Upper lobe of left lung (tissue), 6 donors: ENCODE data around the gene SKIL. TPM values are rescaled to one million over a fixed set of nuclear protein-coding genes. Genes with fewer than 3 reads are reported as not detected.

ENCODE experiments used
- ATAC-seq, 2 donors: fragments of 200-7000 bp; cut with Tn5 transposase; one replicate each; pipeline ENCODE4 v1.9.1; 2022; ENCODE audit warnings: mild to moderate bottlenecking in 2 of 2, moderate library complexity in 2 of 2; ENCODE audit not compliant: low FRiP score in 2 of 2
- DNase-seq, 2 donors: peaks; one replicate each; pipeline ENCODE4 v3.0.0-alpha.2; 2019 to 2020
- H3K27ac ChIP-seq, 4 donors: fragments of 200-600 bp; sonication (generic); one replicate each; pipeline ENCODE4 v1.5.1; 2016 to 2019
- H3K27me3 ChIP-seq, 4 donors: fragments of 200-600 bp; sonication (generic); one replicate each; pipeline ENCODE4 v1.5.1; 2017 to 2019
- H3K36me3 ChIP-seq, 4 donors: fragments of 200-600 bp; sonication (generic); one replicate each; pipeline ENCODE4 v1.5.1; 2016 to 2019
- H3K4me1 ChIP-seq, 4 donors: fragments of 200-600 bp; sonication (generic); one replicate each; pipeline ENCODE4 v1.5.1; 2018 to 2019
- H3K4me3 ChIP-seq, 4 donors: fragments of 200-600 bp; sonication (generic); one replicate each; pipeline ENCODE4 v1.5.1; 2017 to 2019; ENCODE audit warnings: mild to moderate bottlenecking in 2 of 4, moderate library complexity in 1 of 4
- H3K9me3 ChIP-seq, 4 donors: fragments of 200-600 bp; sonication (generic); one replicate each; pipeline ENCODE4 v1.5.1; 2018 to 2019
- EP300 ChIP-seq, 4 donors: sonication (generic); formaldehyde crosslinking; IDR thresholded peaks; one replicate each; pipeline ENCODE4 v1.5.1; 2017; ENCODE audit warnings: antibody characterized with exemption in 4 of 4, control low read depth in 2 of 4
- POLR2A ChIP-seq, 4 donors: fragments of 450-650 bp; IDR thresholded peaks; one replicate each; pipeline ENCODE4 v1.5.1; 2016 to 2017; ENCODE audit warnings: antibody characterized with exemption in 4 of 4, mild to moderate bottlenecking in 2 of 4
- POLR2AphosphoS5 ChIP-seq, 2 donors: sonication (generic); formaldehyde crosslinking; IDR thresholded peaks; one replicate each; pipeline ENCODE4 v1.5.1; 2017; ENCODE audit warnings: antibody characterized with exemption in 2 of 2
- WGBS, 2 donors: methylation state at CpG; one replicate each; pipeline ENCODE4 v1.1.5; 2017 to 2018; 5-methylcytosine and 5-hydroxymethylcytosine counted together
- total RNA-seq, 6 donors: library from RNA; depleted of rRNA in 4 of 6; stranded (reverse); fragments of >200 nt in 4 of 6; gene quantifications; one replicate each; pipeline versions ENCODE4 v1.1.0 to v1.2.1, GENCODE V29; 2016 to 2021
- TF ChIP-seq, protein P1 (sequence below), 6 experiments: fragments of 450-650 bp in 4 of 6; fragments of 200-600 bp in 2 of 6; sonication (generic) in 2 of 6; IDR thresholded peaks; one replicate each; pipeline ENCODE4 v1.5.1; 2016 to 2019; ENCODE audit warnings: antibody characterized with exemption in 6 of 6
- donor health status: DM: no; HTN: no; CAD: no; lungs with moderate emphysema.
- donor health status: DM: no; HTN: yes; CAD: no; lungs with severe emphysema.

Gene SKIL
- total RNA-seq, 6 donors from 2014 or later = 26.2 to 80.8 (median 69.3) TPM

DNA sequence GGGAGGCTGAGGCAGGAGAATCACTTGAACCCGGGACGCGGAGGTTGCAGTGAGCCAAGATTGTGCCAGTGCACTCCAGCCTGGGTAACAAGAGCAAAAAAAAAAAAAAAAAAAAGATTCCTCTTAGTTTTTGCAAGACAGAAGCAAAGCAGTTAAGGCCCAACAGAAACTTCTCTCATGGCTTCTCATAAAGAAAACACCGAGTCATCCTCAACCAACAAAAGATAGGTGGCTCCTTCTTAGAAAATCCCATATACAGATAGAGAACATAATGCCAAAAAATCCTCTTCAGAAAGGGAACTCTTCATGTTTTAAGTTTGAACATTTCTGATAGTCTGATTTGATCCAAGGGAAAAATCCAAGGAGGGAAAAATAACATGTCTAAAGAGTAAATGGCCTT, 12.5 kb upstream of the SKIL start:
- Histone ChIP-seq H3K9me3 (no peaks in the 10 kb centered on the region), H3K36me3 (no peaks in the 10 kb centered on the region), H3K27me3 (no peaks in the 10 kb centered on the region), H3K4me3 (no peak overlapping the region), H3K27ac (no peak overlapping the region), H3K4me1 (no peaks in the 10 kb centered on the region)
- 87 to 97% methylated on average over 4 of the region's 4 CpGs for WGBS, 2 donors
- DNase-seq (no peak), ATAC-seq (no peak)
- TF ChIP-seq POLR2A (IDR thresholded peaks at IDR 0.05) (no peak), EP300 (IDR thresholded peaks at IDR 0.05) (no peak), POLR2AphosphoS5 (IDR thresholded peaks at IDR 0.05) (no peak)
- TF ChIP-seq, protein P1, sequence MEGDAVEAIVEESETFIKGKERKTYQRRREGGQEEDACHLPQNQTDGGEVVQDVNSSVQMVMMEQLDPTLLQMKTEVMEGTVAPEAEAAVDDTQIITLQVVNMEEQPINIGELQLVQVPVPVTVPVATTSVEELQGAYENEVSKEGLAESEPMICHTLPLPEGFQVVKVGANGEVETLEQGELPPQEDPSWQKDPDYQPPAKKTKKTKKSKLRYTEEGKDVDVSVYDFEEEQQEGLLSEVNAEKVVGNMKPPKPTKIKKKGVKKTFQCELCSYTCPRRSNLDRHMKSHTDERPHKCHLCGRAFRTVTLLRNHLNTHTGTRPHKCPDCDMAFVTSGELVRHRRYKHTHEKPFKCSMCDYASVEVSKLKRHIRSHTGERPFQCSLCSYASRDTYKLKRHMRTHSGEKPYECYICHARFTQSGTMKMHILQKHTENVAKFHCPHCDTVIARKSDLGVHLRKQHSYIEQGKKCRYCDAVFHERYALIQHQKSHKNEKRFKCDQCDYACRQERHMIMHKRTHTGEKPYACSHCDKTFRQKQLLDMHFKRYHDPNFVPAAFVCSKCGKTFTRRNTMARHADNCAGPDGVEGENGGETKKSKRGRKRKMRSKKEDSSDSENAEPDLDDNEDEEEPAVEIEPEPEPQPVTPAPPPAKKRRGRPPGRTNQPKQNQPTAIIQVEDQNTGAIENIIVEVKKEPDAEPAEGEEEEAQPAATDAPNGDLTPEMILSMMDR (IDR thresholded peaks at IDR 0.05) = no peak

DNA sequence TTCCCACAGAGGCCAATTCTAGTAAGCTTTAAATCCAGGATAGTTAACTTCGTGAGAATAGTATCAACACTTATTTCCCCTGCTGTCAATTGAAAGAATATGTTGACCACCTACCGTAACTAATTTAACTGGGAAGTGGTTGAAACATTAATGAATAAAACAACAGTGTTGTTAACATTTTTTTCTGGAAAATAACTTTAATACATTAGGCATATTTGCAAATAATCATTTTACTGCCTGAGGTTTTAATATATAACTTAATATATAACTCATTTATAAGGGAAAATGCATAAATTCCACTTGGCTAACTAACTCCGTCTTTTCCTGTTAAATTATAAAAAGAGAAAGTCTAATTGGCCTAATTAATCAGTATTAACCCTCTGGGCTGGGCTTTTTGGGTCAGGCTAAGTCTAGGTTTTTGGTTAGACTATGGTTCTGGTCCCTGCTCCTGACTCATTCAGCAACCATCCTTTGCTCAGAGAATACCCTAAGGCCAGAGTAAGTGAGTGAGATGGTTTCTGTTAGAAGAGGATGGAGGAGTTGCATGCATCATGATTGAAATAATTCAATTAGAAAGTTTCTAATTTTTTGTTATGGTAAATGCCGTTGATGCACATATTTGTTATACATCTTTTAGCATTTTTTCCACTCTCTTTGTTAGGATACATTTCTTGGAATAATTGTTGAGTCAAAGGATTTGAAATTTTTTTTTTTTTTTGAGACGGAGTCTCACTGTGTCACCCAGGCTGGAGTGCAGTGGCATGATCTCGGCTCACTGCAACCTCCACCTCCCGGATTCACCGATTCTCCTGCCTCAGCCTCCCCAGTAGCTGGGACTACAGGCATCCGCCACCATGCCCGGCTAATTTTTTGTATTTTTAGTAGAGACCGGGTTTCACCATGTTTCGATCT, 10.8 kb upstream of the SKIL start:
- WGBS, 2 donors = 95% methylated on average over 12 of the region's 12 CpGs
- Histone ChIP-seq H3K27me3 (no peaks in the 10 kb centered on the region), H3K9me3 (no peaks in the 10 kb centered on the region), H3K36me3 (no peaks in the 10 kb centered on the region), H3K27ac (no peak overlapping the region), H3K4me3 (no peak overlapping the region), H3K4me1 (no peaks in the 10 kb centered on the region)
- ATAC-seq = no peak
- TF ChIP-seq, protein P1 (IDR thresholded peaks at IDR 0.05) = no peak
- TF ChIP-seq EP300 (IDR thresholded peaks at IDR 0.05) (no peak), POLR2AphosphoS5 (IDR thresholded peaks at IDR 0.05) (no peak), POLR2A (IDR thresholded peaks at IDR 0.05) (no peak)
- no peak for DNase-seq

DNA sequence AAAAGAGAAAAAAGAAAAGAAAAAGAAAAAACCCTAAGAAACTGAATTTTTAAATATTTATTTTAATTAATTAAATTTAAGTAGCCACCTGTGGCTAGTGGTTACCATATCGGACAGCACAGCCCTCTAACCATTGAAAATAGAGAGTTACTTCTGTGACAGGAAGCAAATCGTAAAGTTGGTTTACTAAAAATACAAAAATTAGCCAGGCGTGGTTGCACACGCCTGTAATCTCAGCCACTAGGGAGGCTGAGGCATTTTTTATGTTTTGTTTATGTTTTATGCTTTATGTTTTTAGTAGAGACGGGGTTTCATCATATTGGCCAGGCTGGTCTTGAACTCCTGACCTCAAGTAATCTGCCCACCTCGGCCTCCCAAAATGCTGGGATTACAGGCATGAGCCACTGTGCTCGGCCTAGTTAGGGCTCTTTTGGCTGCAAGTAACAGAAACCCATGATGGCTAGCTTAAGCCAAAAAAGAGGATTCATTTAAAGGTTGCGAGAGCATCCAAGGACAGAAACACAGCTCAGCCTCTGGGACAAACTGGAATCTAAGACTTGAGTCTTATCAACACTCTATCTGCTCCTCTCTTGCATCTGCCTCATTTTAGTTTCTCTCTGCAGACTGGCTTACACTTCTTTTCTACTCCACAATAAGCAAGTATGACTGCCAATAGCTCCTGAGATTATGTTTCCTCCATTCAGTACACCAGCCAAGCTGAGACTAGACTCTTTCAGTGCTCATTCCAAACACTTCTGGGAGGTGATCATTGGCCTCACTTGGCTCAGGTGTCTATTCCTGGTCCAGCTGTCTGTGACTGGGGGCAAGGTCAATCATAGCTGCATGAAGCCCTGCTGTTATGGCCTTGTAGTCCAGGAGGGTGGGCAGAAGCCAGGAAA, 6.8 kb upstream of the SKIL start:
- H3K4me1 ChIP-seq = peaks cover 5 to 12% (median 8%) of the 10 kb centered on the region in 4 donors
- 86 to 89% methylated on average over 8 of the region's 8 CpGs for WGBS, 2 donors
- no peaks in the 10 kb centered on the region for H3K27me3 ChIP-seq
- TF ChIP-seq EP300 (IDR thresholded peaks at IDR 0.05) (no peak), POLR2A (IDR thresholded peaks at IDR 0.05) (no peak), POLR2AphosphoS5 (IDR thresholded peaks at IDR 0.05) (no peak)
- H3K4me3 ChIP-seq = no peak overlapping the region
- DNase-seq (no peak), ATAC-seq (peak in 1 of 2 donors; percentile 35)
- H3K36me3 ChIP-seq = no peaks in the 10 kb centered on the region
- H3K9me3 ChIP-seq = no peaks in the 10 kb centered on the region
- no peak overlapping the region for H3K27ac ChIP-seq

DNA sequence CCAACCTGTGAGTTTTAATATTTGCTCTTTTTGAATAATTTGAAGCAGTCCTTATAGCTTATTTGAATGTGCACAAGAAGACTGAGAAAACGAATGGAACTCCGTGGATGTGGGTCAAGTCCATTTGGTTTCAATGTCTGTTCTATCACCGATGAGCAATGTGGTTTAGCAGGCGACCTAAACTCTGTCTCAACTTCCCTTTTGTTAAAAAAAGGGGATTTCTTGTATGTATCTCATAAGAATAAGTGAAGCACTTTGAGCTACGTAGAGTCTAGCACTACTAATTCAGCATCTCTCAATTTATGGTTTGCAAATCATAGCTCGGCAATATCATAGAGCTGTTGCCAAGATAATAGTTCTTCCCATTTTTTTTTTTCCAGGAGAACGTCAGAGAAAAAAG, 4.6 kb upstream of the SKIL start:
- TF ChIP-seq, protein P1 (IDR thresholded peaks at IDR 0.05) = no peak
- TF ChIP-seq POLR2AphosphoS5 (IDR thresholded peaks at IDR 0.05) (no peak), POLR2A (IDR thresholded peaks at IDR 0.05) (no peak), EP300 (IDR thresholded peaks at IDR 0.05) (no peak)
- Histone ChIP-seq H3K9me3 (no peaks in the 10 kb centered on the region), H3K4me3 (no peak overlapping the region), H3K27ac (no peak overlapping the region), H3K36me3 (no peaks in the 10 kb centered on the region), H3K27me3 (no peaks in the 10 kb centered on the region), H3K4me1 (peaks cover 8 to 15% (median 13%) of the 10 kb centered on the region in 4 donors)
- ATAC-seq (no peak), DNase-seq (no peak)
- 63% methylated on average over 7 of the region's 7 CpGs for WGBS, 2 donors

DNA sequence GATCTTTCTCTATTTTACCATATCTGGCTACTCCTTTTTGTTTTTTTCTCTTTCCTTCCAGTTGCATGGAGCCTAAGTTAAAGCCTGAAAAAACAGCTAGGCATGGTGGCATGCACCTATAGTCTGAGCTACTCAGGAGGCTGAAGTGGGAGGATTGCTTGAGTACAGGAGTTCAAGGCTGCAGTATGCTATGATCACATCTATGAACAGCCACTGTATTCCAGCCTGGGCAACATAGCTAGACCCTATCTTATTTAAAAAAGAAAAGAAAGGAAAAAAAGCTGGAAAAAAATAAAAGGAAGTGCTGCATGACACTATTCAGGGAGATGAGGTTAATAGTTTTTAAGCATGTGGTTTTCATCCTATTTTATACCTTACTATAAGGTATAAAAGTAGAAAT, 4.0 kb upstream of the SKIL start:
- no peaks in the 10 kb centered on the region for H3K9me3 ChIP-seq
- TF ChIP-seq POLR2AphosphoS5 (IDR thresholded peaks at IDR 0.05) (no peak), POLR2A (IDR thresholded peaks at IDR 0.05) (no peak), EP300 (IDR thresholded peaks at IDR 0.05) (no peak)
- TF ChIP-seq, protein P1 (IDR thresholded peaks at IDR 0.05) = no peak
- ATAC-seq = no peak
- no peaks in the 10 kb centered on the region for H3K27me3 ChIP-seq
- DNase-seq = no peak
- H3K27ac ChIP-seq = no peak overlapping the region
- H3K4me3 ChIP-seq = no peak overlapping the region
- no peaks in the 10 kb centered on the region for H3K36me3 ChIP-seq
- H3K4me1 ChIP-seq = peaks cover 8 to 15% (median 14%) of the 10 kb centered on the region in 4 donors
